HEK293 (cell line): Measurements from ENCODE around the gene TPPP3.
A peak's percentile ranks its signal among the peaks of the same experiment; 100 is the strongest.

Source experiments
- CTCF ChIA-PET: fragments of 350-600 bp; formaldehyde crosslinking; extraction: SDS; loops from one replicate; lab custom pipeline; 2021; ENCODE audit warnings: antibody characterized with exemption; lab: Yijun Ruan, JAX
- POLR2A ChIA-PET: fragments of 300-600 bp; formaldehyde crosslinking; extraction: SDS; loops from one replicate; lab custom pipeline; 2020; ENCODE audit warnings: antibody characterized with exemption, inconsistent platforms; lab: Yijun Ruan, JAX
- H3K27ac ChIP-seq: fragments of 200-500 bp; sonication (Bioruptor generic); 2 replicates; pipeline ENCODE4 v1.5.1; 2014; ENCODE audit warnings: low read depth, low read length, control low read depth, inconsistent platforms; ENCODE audit errors: extremely low read depth
- H3K36me3 ChIP-seq, 2 experiments: fragments of 200-500 bp in 1 of 2; sonication (Bioruptor generic) in 1 of 2; 1 replicate in 1 of 2; 2 replicates in 1 of 2; pipeline ENCODE4 v1.5.1; 2014 to 2017; ENCODE audit warnings: inconsistent platforms in 2 of 2, low read length in 2 of 2; ENCODE audit not compliant: control insufficient read depth in 2 of 2, insufficient read depth in 1 of 2
- H3K4me1 ChIP-seq: fragments of 200-500 bp; sonication (Bioruptor generic); 2 replicates; pipeline ENCODE4 v1.5.1; 2014; ENCODE audit warnings: mild to moderate bottlenecking, low read length, inconsistent platforms; ENCODE audit not compliant: control insufficient read depth, insufficient read depth
- H3K4me3 ChIP-seq: 2 replicates; pipeline ENCODE4 v1.5.1; 2011; ENCODE audit warnings: low read depth, mild to moderate bottlenecking, control low read depth, low read length, moderate library complexity
- H3K9me3 ChIP-seq: fragments of 200-500 bp; sonication (Bioruptor generic); 2 replicates; pipeline ENCODE4 v1.5.1; 2014; ENCODE audit warnings: low read depth, low read length, inconsistent platforms; ENCODE audit not compliant: control insufficient read depth, insufficient read depth
- BCL11B ChIP-seq: fragments of 450-650 bp; formaldehyde crosslinking; IDR thresholded peaks from 2 replicates; pipeline ENCODE4 v1.5.1; 2016; ENCODE audit warnings: low read depth, missing biosample characterization, missing genetic modification characterization
- GLIS2 ChIP-seq: fragments of 450-650 bp; formaldehyde crosslinking; IDR thresholded peaks from 2 replicates; pipeline ENCODE4 v1.5.1; 2016; ENCODE audit warnings: missing biosample characterization, missing genetic modification characterization
- KLF7 ChIP-seq: fragments of 450-650 bp; formaldehyde crosslinking; IDR thresholded peaks from 2 replicates; pipeline ENCODE4 v1.5.1; 2016; ENCODE audit warnings: missing biosample characterization, missing genetic modification characterization, borderline replicate concordance
- ZFHX2 ChIP-seq: fragments of 450-650 bp; formaldehyde crosslinking; conservative IDR thresholded peaks from 2 replicates; pipeline ENCODE4 v1.5.1; 2016; ENCODE audit warnings: missing biosample characterization, missing genetic modification characterization
- ZIC2 ChIP-seq: fragments of 450-650 bp; formaldehyde crosslinking; IDR thresholded peaks from 2 replicates; pipeline ENCODE4 v1.5.1; 2016; ENCODE audit warnings: missing biosample characterization, missing genetic modification characterization
- ZNF138 ChIP-seq: fragments of 450-650 bp; formaldehyde crosslinking; IDR thresholded peaks from 2 replicates; pipeline ENCODE4 v1.5.1; 2016; ENCODE audit warnings: missing biosample characterization, missing genetic modification characterization, borderline replicate concordance
- ZNF266 ChIP-seq: fragments of 450-650 bp; formaldehyde crosslinking; IDR thresholded peaks from 2 replicates; pipeline ENCODE4 v1.5.1; 2016; ENCODE audit warnings: missing biosample characterization, missing genetic modification characterization, low read depth
- ZNF335 ChIP-seq: fragments of 450-650 bp; formaldehyde crosslinking; conservative IDR thresholded peaks from 2 replicates; pipeline ENCODE4 v1.5.1; 2016; ENCODE audit warnings: missing biosample characterization, missing genetic modification characterization
- ZNF366 ChIP-seq: fragments of 450-650 bp; formaldehyde crosslinking; conservative IDR thresholded peaks from 2 replicates; pipeline ENCODE4 v1.5.1; 2016; ENCODE audit warnings: missing biosample characterization, missing genetic modification characterization
- ZNF433 ChIP-seq: fragments of 450-650 bp; formaldehyde crosslinking; IDR thresholded peaks from 2 replicates; pipeline ENCODE4 v1.5.1; 2016; ENCODE audit warnings: missing biosample characterization, missing genetic modification characterization, low read depth
- ZNF555 ChIP-seq: fragments of 450-650 bp; formaldehyde crosslinking; conservative IDR thresholded peaks from 2 replicates; pipeline ENCODE4 v1.5.1; 2017; ENCODE audit warnings: missing biosample characterization, mild to moderate bottlenecking, missing genetic modification characterization, inconsistent platforms
- ZNF560 ChIP-seq: fragments of 450-650 bp; formaldehyde crosslinking; IDR thresholded peaks from 2 replicates; pipeline ENCODE4 v1.5.1; 2017; ENCODE audit warnings: missing biosample characterization, missing genetic modification characterization, borderline replicate concordance
- ZNF585B ChIP-seq: fragments of 450-650 bp; formaldehyde crosslinking; IDR thresholded peaks from 2 replicates; pipeline ENCODE4 v1.5.1; 2016; ENCODE audit warnings: missing biosample characterization, missing genetic modification characterization
- ZNF629 ChIP-seq: fragments of 450-650 bp; formaldehyde crosslinking; IDR thresholded peaks from 2 replicates; pipeline ENCODE4 v1.5.1; 2017; ENCODE audit warnings: missing biosample characterization, missing genetic modification characterization
- ZNF664 ChIP-seq: fragments of 450-650 bp; formaldehyde crosslinking; IDR thresholded peaks from 2 replicates; pipeline ENCODE4 v1.5.1; 2016; ENCODE audit warnings: missing biosample characterization, missing genetic modification characterization
- TF ChIP-seq, protein P1 (sequence below): fragments of 450-650 bp; formaldehyde crosslinking; IDR thresholded peaks from 2 replicates; pipeline ENCODE4 v1.5.1; 2016; ENCODE audit warnings: missing biosample characterization, missing genetic modification characterization
- TF ChIP-seq, protein P2 (sequence below): fragments of 450-650 bp; formaldehyde crosslinking; IDR thresholded peaks from 2 replicates; pipeline ENCODE4 v1.5.1; 2016; ENCODE audit warnings: missing biosample characterization, missing genetic modification characterization
- TF ChIP-seq, protein P3 (sequence below): fragments of 450-650 bp; formaldehyde crosslinking; IDR thresholded peaks from 2 replicates; pipeline ENCODE4 v1.5.1; 2016; ENCODE audit warnings: missing biosample characterization, missing genetic modification characterization
- TF ChIP-seq, protein P4 (sequence below): fragments of 450-650 bp; formaldehyde crosslinking; IDR thresholded peaks from 2 replicates; pipeline ENCODE4 v1.5.1; 2016; ENCODE audit warnings: missing biosample characterization, missing genetic modification characterization, borderline replicate concordance

TPPP3 gene

DNA sequence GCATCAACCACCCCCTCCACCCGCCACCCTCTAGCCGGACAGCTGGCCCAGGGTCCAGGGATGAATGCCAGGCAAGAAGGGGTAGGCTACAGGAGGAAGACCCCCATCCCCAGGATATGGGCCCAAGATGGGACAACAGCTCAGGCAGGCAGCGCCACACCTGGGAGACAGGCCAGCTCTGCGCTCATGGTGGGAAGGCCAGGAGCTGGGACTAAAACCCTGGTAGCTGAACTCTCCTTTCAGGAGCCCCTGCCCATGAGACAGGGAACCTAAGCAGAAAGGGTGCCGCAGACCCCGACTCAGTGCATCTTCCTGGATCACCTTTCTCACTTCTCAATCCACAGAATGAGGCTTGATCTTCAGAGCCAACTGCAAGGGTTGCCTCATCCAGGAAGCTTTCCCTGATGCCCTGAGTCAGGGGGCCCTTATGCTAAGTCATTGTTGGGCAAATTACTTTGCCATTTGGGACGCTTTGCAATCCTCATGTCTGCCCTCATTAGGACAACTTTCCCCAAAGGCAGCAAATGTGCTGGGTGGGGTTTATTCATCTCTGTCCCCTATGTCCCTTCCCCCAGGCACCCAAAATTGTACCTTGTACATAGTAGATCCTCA, 14.0 kb upstream of the TPPP3 start:
- H3K4me1 ChIP-seq: no peaks in the 10 kb centered on the region
- TF ChIP-seq BCL11B (tag by site-specific recombination) (no peak), ZNF664 (tag by site-specific recombination) (peak; percentile 17; the same call in 1 of the 2 replicates)
- CTCF ChIA-PET: interaction anchor here (0.6 to 1.1 kb wide), 3 partner anchors 9 to 49 kb away, joined by 3 to 7 read pairs (median 3); partner anchors contain the start of gene ZDHHC1
- POLR2A ChIA-PET: no interaction called here
- H3K9me3 ChIP-seq: no peaks in the 10 kb centered on the region
- no peak overlapping the region for H3K27ac ChIP-seq
- no peak overlapping the region for H3K4me3 ChIP-seq
- no peaks in the 10 kb centered on the region for H3K36me3 ChIP-seq

DNA sequence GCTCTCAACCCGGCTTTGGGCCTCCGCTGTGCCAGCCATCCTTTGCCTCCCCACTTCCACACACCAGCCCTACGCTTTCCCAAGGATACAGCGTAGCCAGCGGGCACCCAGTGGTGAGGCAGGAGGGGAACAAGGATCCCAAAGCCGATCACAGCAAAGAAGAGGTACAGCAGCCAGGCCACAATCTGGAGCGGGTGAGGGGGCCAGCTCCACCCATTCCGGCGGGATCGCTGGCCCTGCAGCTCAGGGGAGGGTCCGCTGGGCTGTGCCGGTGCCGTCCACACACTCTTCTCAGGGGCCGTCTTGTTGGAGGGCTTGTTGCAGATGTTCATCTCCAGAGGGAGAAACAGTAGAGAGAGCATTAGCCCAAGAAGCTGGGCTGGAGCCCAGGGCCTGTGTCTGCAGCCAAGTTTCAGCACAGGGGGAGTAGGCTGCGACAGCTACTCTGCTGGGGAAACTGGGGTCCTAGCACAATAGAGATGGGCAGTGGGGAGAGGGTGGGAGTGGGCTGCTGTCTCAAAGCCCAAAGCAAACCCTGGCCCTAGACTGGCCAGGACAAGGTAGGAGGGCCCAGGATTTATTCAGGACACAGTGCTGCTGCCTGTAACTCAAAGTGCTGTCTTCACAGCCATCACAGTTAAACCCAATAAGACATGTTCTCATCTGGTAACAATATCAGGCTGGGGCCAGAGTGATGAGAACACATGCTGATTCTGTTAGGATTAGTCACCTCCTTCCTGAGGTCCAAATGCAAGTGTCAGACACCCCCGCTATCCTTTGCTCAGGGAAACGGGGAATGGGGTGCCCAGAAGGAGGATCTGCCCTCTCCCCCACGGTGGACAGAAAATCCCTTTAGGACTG, 13.0 kb upstream of the TPPP3 start:
- no peaks in the 10 kb centered on the region for H3K36me3 ChIP-seq
- H3K27ac ChIP-seq: no peak overlapping the region
- TF ChIP-seq ZNF335 (tag by site-specific recombination) (peak; percentile 33; the same call in 1 of the 2 replicates), ZIC2 (tag by site-specific recombination) (peak; percentile 10; the same call in 1 of the 2 replicates), ZNF366 (0 out of 2 replicates have a peak, but pooled peaks have one; percentile 11), ZNF433 (tag by site-specific recombination) (no peak), ZNF138 (tag by site-specific recombination) (no peak), ZNF585B (tag by site-specific recombination) (no peak)
- TF ChIP-seq, protein P1, sequence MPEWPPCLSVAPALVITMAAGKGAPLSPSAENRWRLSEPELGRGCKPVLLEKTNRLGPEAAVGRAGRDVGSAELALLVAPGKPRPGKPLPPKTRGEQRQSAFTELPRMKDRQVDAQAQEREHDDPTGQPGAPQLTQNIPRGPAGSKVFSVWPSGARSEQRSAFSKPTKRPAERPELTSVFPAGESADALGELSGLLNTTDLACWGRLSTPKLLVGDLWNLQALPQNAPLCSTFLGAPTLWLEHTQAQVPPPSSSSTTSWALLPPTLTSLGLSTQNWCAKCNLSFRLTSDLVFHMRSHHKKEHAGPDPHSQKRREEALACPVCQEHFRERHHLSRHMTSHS (tag by site-specific recombination): no peak
- TF ChIP-seq, protein P2, sequence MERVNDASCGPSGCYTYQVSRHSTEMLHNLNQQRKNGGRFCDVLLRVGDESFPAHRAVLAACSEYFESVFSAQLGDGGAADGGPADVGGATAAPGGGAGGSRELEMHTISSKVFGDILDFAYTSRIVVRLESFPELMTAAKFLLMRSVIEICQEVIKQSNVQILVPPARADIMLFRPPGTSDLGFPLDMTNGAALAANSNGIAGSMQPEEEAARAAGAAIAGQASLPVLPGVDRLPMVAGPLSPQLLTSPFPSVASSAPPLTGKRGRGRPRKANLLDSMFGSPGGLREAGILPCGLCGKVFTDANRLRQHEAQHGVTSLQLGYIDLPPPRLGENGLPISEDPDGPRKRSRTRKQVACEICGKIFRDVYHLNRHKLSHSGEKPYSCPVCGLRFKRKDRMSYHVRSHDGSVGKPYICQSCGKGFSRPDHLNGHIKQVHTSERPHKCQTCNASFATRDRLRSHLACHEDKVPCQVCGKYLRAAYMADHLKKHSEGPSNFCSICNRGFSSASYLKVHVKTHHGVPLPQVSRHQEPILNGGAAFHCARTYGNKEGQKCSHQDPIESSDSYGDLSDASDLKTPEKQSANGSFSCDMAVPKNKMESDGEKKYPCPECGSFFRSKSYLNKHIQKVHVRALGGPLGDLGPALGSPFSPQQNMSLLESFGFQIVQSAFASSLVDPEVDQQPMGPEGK (tag by site-specific recombination): peak; percentile 20; the same call in 1 of the 2 replicates
- CTCF ChIA-PET: interaction anchor here (0.6 to 1.0 kb wide), 3 partner anchors 10 to 121 kb away, joined by 3 read pairs; no protein-coding TSS in a partner anchor
- H3K9me3 ChIP-seq: no peaks in the 10 kb centered on the region
- POLR2A ChIA-PET: no interaction called here
- no peaks in the 10 kb centered on the region for H3K4me1 ChIP-seq
- H3K4me3 ChIP-seq: no peak overlapping the region

DNA sequence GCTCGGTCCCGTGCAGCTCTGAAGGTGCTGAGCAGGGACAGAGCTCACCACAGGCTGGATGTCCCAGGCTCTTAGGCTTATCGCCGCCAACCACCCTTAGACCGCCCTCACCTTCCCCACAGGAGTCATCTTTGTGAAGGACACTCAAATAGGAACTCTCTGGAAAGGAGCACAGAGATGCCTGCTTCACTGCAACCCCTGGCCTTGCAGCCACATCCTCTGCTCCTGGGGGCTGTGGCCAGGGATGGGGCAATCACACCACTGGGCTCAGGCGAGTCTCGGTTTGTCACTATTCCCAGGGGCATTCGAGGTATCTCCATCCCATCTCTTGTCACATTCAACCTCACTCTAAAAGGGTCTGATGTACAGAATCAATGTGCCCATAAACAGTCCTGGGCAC, 12.0 kb upstream of the TPPP3 start:
- H3K4me1 ChIP-seq: no peaks in the 10 kb centered on the region
- TF ChIP-seq, protein P3, sequence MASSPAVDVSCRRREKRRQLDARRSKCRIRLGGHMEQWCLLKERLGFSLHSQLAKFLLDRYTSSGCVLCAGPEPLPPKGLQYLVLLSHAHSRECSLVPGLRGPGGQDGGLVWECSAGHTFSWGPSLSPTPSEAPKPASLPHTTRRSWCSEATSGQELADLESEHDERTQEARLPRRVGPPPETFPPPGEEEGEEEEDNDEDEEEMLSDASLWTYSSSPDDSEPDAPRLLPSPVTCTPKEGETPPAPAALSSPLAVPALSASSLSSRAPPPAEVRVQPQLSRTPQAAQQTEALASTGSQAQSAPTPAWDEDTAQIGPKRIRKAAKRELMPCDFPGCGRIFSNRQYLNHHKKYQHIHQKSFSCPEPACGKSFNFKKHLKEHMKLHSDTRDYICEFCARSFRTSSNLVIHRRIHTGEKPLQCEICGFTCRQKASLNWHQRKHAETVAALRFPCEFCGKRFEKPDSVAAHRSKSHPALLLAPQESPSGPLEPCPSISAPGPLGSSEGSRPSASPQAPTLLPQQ (tag by site-specific recombination): no peak
- no peak for TF ChIP-seq ZNF585B (tag by site-specific recombination)
- TF ChIP-seq ZIC2 (tag by site-specific recombination): no peak
- no peak for TF ChIP-seq ZNF266
- no peak for TF ChIP-seq ZNF629
- no peak for TF ChIP-seq KLF7 (tag by site-specific recombination)
- TF ChIP-seq, protein P4, sequence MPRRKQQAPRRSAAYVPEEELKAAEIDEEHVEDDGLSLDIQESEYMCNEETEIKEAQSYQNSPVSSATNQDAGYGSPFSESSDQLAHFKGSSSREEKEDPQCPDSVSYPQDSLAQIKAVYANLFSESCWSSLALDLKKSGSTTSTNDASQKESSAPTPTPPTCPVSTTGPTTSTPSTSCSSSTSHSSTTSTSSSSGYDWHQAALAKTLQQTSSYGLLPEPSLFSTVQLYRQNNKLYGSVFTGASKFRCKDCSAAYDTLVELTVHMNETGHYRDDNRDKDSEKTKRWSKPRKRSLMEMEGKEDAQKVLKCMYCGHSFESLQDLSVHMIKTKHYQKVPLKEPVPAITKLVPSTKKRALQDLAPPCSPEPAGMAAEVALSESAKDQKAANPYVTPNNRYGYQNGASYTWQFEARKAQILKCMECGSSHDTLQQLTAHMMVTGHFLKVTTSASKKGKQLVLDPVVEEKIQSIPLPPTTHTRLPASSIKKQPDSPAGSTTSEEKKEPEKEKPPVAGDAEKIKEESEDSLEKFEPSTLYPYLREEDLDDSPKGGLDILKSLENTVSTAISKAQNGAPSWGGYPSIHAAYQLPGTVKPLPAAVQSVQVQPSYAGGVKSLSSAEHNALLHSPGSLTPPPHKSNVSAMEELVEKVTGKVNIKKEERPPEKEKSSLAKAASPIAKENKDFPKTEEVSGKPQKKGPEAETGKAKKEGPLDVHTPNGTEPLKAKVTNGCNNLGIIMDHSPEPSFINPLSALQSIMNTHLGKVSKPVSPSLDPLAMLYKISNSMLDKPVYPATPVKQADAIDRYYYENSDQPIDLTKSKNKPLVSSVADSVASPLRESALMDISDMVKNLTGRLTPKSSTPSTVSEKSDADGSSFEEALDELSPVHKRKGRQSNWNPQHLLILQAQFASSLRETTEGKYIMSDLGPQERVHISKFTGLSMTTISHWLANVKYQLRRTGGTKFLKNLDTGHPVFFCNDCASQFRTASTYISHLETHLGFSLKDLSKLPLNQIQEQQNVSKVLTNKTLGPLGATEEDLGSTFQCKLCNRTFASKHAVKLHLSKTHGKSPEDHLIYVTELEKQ: no peak
- no peak for TF ChIP-seq ZNF555
- no peak for TF ChIP-seq ZNF560 (tag by site-specific recombination)
- no peak for TF ChIP-seq GLIS2 (tag by site-specific recombination)
- no peak for TF ChIP-seq ZFHX2 (tag by site-specific recombination)
- no peak overlapping the region for H3K27ac ChIP-seq
- H3K36me3 ChIP-seq: no peaks in the 10 kb centered on the region
- no peak overlapping the region for H3K4me3 ChIP-seq
- POLR2A ChIA-PET: no interaction called here
- CTCF ChIA-PET: interaction anchor here (1.0 kb wide), 1 partner anchor 60 kb away, joined by 3 read pairs; no protein-coding TSS in a partner anchor
- H3K9me3 ChIP-seq: no peaks in the 10 kb centered on the region
